Measurements from ENCODE around the gene EME1.

EME1 gene

GRCh38 chr17:50363217-50364060 lies 9.6 kb upstream of the EME1 start:
- no peak for DNase-seq

GRCh38 chr17:50364061-50364458 lies 9.0 kb upstream of the EME1 start:
- no peak for DNase-seq

GRCh38 chr17:50364715-50365114 lies 8.3 kb upstream of the EME1 start:
- no peak for DNase-seq

- DNase-seq, result no peak
Measured at GRCh38 chr17:50365165-50365564, 7.9 kb upstream of the EME1 start.

GRCh38 chr17:50365649-50366393 lies 7.2 kb upstream of the EME1 start:
- no peak for DNase-seq

- no peak for DNase-seq
Measured at GRCh38 chr17:50367401-50367800, 5.6 kb upstream of the EME1 start.

GRCh38 chr17:50370052-50370451 lies 3.0 kb upstream of the EME1 start:
- DNase-seq, result no peak

GRCh38 chr17:50371526-50371925 lies 1.5 kb upstream of the EME1 start:
- DNase-seq, result no peak

- no peak for DNase-seq
Measured at GRCh38 chr17:50372222-50372757, 739 bp upstream of the EME1 start.

- DNase-seq, result no peak
Measured at GRCh38 chr17:50373705-50374104, 676 bp downstream of the EME1 start.

- no peak for DNase-seq
Measured at GRCh38 chr17:50375858-50376538, 3.0 kb downstream of the EME1 start.

GRCh38 chr17:50379351-50380132 lies 6.5 kb downstream of the EME1 start:
- no peak for DNase-seq

GRCh38 chr17:50380369-50381259 lies 7.6 kb downstream of the EME1 start:
- no peak for DNase-seq

GRCh38 chr17:50381260-50381815 lies 8.3 kb downstream of the EME1 start:
- no peak for DNase-seq

GRCh38 chr17:50381920-50382319 lies 8.9 kb downstream of the EME1 start:
- no peak for DNase-seq

- no peak for DNase-seq
Measured at GRCh38 chr17:50382931-50383330, 9.9 kb downstream of the EME1 start.

GRCh38 chr17:50386510-50386909 lies 13.5 kb downstream of the EME1 start:
- DNase-seq, result no peak

GRCh38 chr17:50388728-50389127 lies 15.7 kb downstream of the EME1 start:
- DNase-seq, result no peak

GRCh38 chr17:50389534-50389933 lies 16.5 kb downstream of the EME1 start:
- no peak for DNase-seq

GRCh38 chr17:50392621-50393020 lies 19.6 kb downstream of the EME1 start:
- DNase-seq, result no peak

- no peak for DNase-seq
Measured at GRCh38 chr17:50393700-50394099, 20.7 kb downstream of the EME1 start.

Measured in T-helper 2 cell (primary cell).